DND-41 (cell line): Measurements from ENCODE around the gene COG5.

Experiments
- ATAC-seq: fragments of 200-7000 bp; cut with Tn5 transposase; 3 replicates; pipeline ENCODE4 v1.9.1; 2021; ENCODE audit warnings: low read depth; ENCODE audit not compliant: insufficient read depth
- DNase-seq: peaks from one replicate; pipeline ENCODE4 v3.0.0-alpha.2; 2020
- H2AFZ ChIP-seq: 2 replicates; pipeline ENCODE4 v1.6.0; 2012; ENCODE audit warnings: low read depth, low read length
- H3K27ac ChIP-seq: 2 replicates; pipeline ENCODE4 v1.5.1; 2012; ENCODE audit warnings: low read length, inconsistent platforms
- H3K27me3 ChIP-seq: fragments of 200-600 bp; sonication (generic); 2 replicates; pipeline ENCODE4 v1.6.0; 2012; ENCODE audit warnings: low read length, mild to moderate bottlenecking, inconsistent platforms; ENCODE audit not compliant: insufficient read depth, poor library complexity
- H3K36me3 ChIP-seq: 2 replicates; pipeline ENCODE4 v1.5.1; 2012; ENCODE audit warnings: low read length, inconsistent platforms; ENCODE audit not compliant: insufficient read depth
- H3K4me1 ChIP-seq: 2 replicates; pipeline ENCODE4 v1.5.1; 2012; ENCODE audit warnings: mild to moderate bottlenecking, low read length; ENCODE audit not compliant: insufficient read depth
- H3K4me2 ChIP-seq: 2 replicates; pipeline ENCODE4 v1.6.0; 2012; ENCODE audit warnings: mild to moderate bottlenecking, moderate library complexity, low read length, inconsistent platforms; ENCODE audit not compliant: insufficient read depth
- H3K4me3 ChIP-seq, 2 experiments: fragments of 200-600 bp in 1 of 2; shearing (Covaris generic) in 1 of 2; 2 replicates each; pipeline ENCODE4 v1.5.1; 2012 to 2016; ENCODE audit warnings: inconsistent platforms in 2 of 2, low read length in 2 of 2, mild to moderate bottlenecking in 2 of 2, low read depth in 1 of 2, moderate library complexity in 1 of 2
- H3K79me2 ChIP-seq: 2 replicates; pipeline ENCODE4 v1.6.0; 2012; ENCODE audit warnings: low read length, inconsistent platforms; ENCODE audit not compliant: insufficient read depth
- H3K9ac ChIP-seq: 2 replicates; pipeline ENCODE4 v1.6.0; 2012; ENCODE audit warnings: low read depth, mild to moderate bottlenecking, inconsistent platforms, low read length, moderate library complexity
- H3K9me3 ChIP-seq: 2 replicates; pipeline ENCODE4 v1.5.1; 2012; ENCODE audit warnings: low read length, moderate library complexity, mild to moderate bottlenecking, inconsistent platforms; ENCODE audit not compliant: insufficient read depth, severe bottlenecking
- H4K20me1 ChIP-seq: 2 replicates; pipeline ENCODE4 v1.6.0; 2012; ENCODE audit warnings: low read length; ENCODE audit not compliant: insufficient read depth
- EZH2 ChIP-seq: IDR thresholded peaks from 3 replicates; pipeline ENCODE4 v1.6.1; 2012; ENCODE audit warnings: borderline replicate concordance, low read depth, mild to moderate bottlenecking, moderate library complexity, low read length, inconsistent platforms; ENCODE audit not compliant: severe bottlenecking
- TF ChIP-seq, protein P1 (sequence below): IDR thresholded peaks from 2 replicates; pipeline ENCODE4 v1.5.1; 2012; ENCODE audit warnings: borderline replicate concordance, low read length, moderate library complexity, mild to moderate bottlenecking; ENCODE audit not compliant: poor library complexity, severe bottlenecking; ENCODE audit errors: extremely low read depth

Gene COG5

DNA sequence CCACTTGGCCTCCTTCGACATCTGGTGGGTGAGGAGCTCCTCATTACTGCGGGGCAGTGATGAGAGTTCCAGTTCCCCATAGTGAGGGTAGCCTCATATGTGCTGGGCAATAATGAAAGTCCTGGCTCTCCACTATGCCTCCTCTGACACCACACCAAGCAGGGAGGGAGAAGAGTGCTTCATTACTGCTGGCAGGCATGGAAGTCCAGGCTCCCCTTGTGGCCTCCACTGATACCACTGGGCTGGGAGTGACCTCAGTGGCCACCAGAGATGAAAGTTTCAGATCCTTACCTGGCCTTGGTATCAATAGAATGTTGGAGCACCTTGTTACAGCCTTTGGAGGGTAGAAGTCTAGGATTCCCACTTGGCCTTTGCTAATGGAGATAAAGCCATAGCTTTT lies 6.6 kb upstream of the COG5 start:
- Histone ChIP-seq H3K4me3 (no peak overlapping the region), H4K20me1 (no peaks in the 10 kb centered on the region), H3K36me3 (peaks cover 47% of the 10 kb centered on the region), H3K9ac (no peak overlapping the region), H3K79me2 (peaks cover 1% of the 10 kb centered on the region), H3K4me2 (no peak overlapping the region), H3K9me3 (no peaks in the 10 kb centered on the region), H3K4me1 (peaks cover 5% of the 10 kb centered on the region), H2AFZ (no peak overlapping the region), H3K27me3 (no peaks in the 10 kb centered on the region), H3K27ac (no peak overlapping the region)
- no peak for ATAC-seq
- no peak for DNase-seq
- TF ChIP-seq EZH2: no peak

DNA sequence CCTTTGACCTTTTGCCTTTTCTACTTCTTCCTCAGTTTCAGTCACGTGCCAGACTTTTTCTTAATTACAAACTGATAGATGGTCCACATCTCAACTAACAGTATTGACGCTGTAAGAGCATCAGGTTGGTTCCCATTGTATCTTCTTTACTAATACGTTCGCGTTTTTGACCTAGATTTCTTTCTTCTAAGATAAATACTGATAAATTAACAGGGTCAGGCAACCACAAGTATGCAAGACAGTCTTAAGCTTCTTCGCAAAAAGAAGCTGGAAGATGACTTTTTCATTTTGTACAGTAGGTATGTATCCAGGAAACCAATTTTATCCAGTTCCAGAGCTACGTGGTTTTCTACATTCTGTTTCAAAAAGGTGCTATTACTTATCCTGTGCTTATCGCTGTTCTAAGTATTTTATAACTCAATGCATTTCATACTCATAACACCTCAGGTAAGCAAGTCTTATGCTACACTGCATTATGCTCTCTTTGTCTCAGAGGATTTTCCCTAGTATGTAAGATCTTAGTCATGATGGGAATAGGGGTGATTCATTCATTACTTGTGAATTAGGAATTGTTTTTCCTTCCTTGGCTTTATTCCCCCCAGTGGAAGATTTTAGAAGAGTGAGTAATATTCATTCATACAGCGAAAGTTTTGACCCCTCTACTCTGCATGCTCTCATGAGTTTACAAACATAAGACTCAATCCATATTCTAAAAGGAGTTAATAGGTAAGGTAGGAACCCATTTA lies 1.0 kb upstream of the COG5 start:
- ATAC-seq (no peak), DNase-seq (no peak)
- Histone ChIP-seq H2AFZ (peak overlapping the region; percentile 98), H3K4me3 (peak overlapping the region; percentile 48 to 97), H3K36me3 (peaks cover 18% of the 10 kb centered on the region), H3K9ac (peak overlapping the region; percentile 90), H3K4me1 (peaks cover 49% of the 10 kb centered on the region), H3K27ac (peak overlapping the region; percentile 92), H3K27me3 (no peaks in the 10 kb centered on the region), H4K20me1 (peaks cover 2% of the 10 kb centered on the region; the same call in 1 of the 2 replicates), H3K79me2 (peaks cover 56% of the 10 kb centered on the region), H3K4me2 (peak overlapping the region; percentile 85), H3K9me3 (no peaks in the 10 kb centered on the region)
- TF ChIP-seq, protein P1, sequence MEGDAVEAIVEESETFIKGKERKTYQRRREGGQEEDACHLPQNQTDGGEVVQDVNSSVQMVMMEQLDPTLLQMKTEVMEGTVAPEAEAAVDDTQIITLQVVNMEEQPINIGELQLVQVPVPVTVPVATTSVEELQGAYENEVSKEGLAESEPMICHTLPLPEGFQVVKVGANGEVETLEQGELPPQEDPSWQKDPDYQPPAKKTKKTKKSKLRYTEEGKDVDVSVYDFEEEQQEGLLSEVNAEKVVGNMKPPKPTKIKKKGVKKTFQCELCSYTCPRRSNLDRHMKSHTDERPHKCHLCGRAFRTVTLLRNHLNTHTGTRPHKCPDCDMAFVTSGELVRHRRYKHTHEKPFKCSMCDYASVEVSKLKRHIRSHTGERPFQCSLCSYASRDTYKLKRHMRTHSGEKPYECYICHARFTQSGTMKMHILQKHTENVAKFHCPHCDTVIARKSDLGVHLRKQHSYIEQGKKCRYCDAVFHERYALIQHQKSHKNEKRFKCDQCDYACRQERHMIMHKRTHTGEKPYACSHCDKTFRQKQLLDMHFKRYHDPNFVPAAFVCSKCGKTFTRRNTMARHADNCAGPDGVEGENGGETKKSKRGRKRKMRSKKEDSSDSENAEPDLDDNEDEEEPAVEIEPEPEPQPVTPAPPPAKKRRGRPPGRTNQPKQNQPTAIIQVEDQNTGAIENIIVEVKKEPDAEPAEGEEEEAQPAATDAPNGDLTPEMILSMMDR: no peak
- TF ChIP-seq EZH2: no peak

DNA sequence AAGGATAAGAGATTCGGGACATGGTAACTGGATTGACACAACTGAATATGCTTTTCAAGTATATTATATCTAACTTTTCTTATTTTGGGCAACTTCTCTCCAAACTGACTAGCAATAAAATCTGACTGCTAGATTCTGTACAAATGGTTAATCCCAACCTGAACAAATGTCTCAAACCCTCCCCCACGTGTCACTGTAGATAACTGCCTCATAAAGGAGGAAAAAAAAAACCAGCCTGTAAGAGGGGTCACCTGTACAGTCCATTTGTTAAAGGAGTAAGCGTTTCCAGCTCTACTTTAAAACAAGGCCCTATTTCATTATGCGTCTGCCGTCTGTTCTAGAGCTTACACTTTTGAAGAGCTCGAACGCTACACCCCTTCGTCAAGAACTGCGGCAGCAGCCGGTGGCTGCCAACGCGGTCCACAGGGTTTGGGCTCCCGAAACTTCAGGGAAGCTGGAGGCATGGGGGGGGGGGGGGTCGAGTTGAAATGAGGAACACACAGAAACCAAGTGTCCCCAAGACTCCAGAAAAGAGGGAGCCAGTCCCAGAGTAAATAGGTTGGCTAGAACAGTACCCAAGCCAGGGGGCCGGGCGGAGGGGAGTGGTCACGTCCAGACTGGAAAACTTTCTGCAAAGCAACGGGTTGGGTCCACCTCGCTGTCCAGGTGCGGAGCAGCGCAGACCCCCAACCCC lies 492 bp downstream of the COG5 start:
- peak overlapping the region; percentile 92 for H3K27ac ChIP-seq
- H3K9me3 ChIP-seq: no peaks in the 10 kb centered on the region
- ATAC-seq (peak; percentile 58), DNase-seq (no peak)
- H3K27me3 ChIP-seq: no peaks in the 10 kb centered on the region
- peak overlapping the region; percentile 90 for H3K9ac ChIP-seq
- peak overlapping the region; percentile 85 for H3K4me2 ChIP-seq
- peaks cover 4% of the 10 kb centered on the region; the same call in 1 of the 2 replicates for H4K20me1 ChIP-seq
- H3K36me3 ChIP-seq: peaks cover 10% of the 10 kb centered on the region
- H3K79me2 ChIP-seq: peaks cover 66% of the 10 kb centered on the region
- TF ChIP-seq, protein P1: no peak
- TF ChIP-seq EZH2: no peak
- peak overlapping the region; percentile 98 for H2AFZ ChIP-seq
- peaks cover 55% of the 10 kb centered on the region for H3K4me1 ChIP-seq
- H3K4me3 ChIP-seq: peak overlapping the region; percentile 48 to 97

DNA sequence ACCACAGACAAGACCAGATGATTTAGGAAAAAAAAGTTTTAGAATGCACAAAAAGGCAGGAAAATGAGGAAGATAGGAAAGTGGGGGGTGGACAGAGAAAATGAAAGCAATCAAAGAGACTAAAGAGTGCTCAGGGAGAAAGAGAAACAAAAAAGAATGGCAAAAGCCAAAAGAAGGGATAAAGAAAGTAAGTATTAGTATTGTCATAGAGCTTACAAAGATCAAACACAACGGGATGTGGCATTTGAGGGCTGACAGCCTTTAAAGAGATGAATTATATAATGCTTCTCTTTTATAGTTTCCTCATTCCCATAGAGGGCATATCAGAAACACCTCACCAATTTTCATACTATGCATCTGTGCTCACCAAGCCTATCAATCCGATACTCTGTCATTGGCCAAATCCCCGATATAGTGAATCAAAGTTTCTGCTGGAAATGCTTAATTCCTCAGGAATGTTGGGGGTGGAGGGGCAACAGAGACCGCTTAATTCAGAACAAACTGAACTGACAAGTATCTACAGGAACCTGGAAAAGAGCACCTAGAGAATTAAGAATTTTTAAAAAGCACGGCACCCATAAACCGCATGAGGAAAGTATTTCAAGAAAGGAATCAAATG lies 2.7 kb downstream of the COG5 start:
- TF ChIP-seq, protein P1: no peak
- TF ChIP-seq EZH2: no peak
- Histone ChIP-seq H3K4me3 (peak overlapping the region in 1 of 2 experiments; percentile 97; a peak in 1 of 4 replicates), H2AFZ (no peak overlapping the region), H3K36me3 (peaks cover 20% of the 10 kb centered on the region), H3K27me3 (no peaks in the 10 kb centered on the region), H3K4me2 (peak overlapping the region; percentile 85), H3K9ac (no peak overlapping the region), H3K27ac (no peak overlapping the region; the same call in 1 of the 2 replicates), H3K9me3 (no peaks in the 10 kb centered on the region), H3K79me2 (peaks cover 66% of the 10 kb centered on the region), H3K4me1 (peaks cover 55% of the 10 kb centered on the region), H4K20me1 (peaks cover 4% of the 10 kb centered on the region; the same call in 1 of the 2 replicates)
- ATAC-seq: peak; percentile 55
- DNase-seq: peak; percentile 31
